WTC11 (cell line): ENCODE results near the gene CLASP1. TPM values are rescaled to one million over a fixed set of nuclear protein-coding genes. Genes with fewer than 3 reads are reported as not detected.

Experiments used
- ATAC-seq: fragments of 200-7000 bp; cut with Tn5 transposase; 2 replicates; pipeline ENCODE4 v1.10.0; 2021; ENCODE audit warnings: mild to moderate bottlenecking, moderate library complexity
- CTCF ChIA-PET: fragments of 300-600 bp; sonication (Branson Sonifier 250); formaldehyde crosslinking; loops from one replicate; lab custom pipeline; 2021; ENCODE audit warnings: antibody characterized with exemption; lab: Charles Lee
- POLR2A ChIA-PET: fragments of 350-600 bp; sonication (Branson Sonifier 250); formaldehyde crosslinking; loops from one replicate; lab custom pipeline; 2021; ENCODE audit warnings: antibody characterized with exemption; lab: Charles Lee
- DNase-seq: peaks from one replicate; pipeline ENCODE4 v3.0.0; 2021; ENCODE audit warnings: low spot score
- H3K27ac Mint-ChIP-seq: 2 replicates; pipeline ENCODE4 v1.8.0; 2021; ENCODE audit warnings: mixed read lengths
- H3K27me3 Mint-ChIP-seq: 2 replicates; pipeline ENCODE4 v1.8.0; 2021; ENCODE audit warnings: low read depth, mild to moderate bottlenecking, moderate library complexity, mixed read lengths
- H3K36me3 Mint-ChIP-seq: 2 replicates; pipeline ENCODE4 v1.8.0; 2021; ENCODE audit warnings: mixed read lengths
- H3K4me1 Mint-ChIP-seq: 2 replicates; pipeline ENCODE4 v1.8.0; 2022; ENCODE audit warnings: mixed read lengths
- H3K4me3 Mint-ChIP-seq: 2 replicates; pipeline ENCODE4 v1.8.0; 2021; ENCODE audit warnings: mild to moderate bottlenecking, moderate library complexity, mixed read lengths
- H3K9me3 Mint-ChIP-seq: 2 replicates; pipeline ENCODE4 v1.8.0; 2021; ENCODE audit warnings: mixed read lengths
- CBFB ChIP-seq: sonication (generic); formaldehyde crosslinking; IDR thresholded peaks from 2 replicates; pipeline ENCODE4 v1.8.1; 2022; ENCODE audit warnings: mild to moderate bottlenecking, low read depth, missing genetic modification reagents
- ELF4 ChIP-seq: sonication (generic); formaldehyde crosslinking; IDR thresholded peaks from 2 replicates; pipeline ENCODE4 v1.8.1; 2022; ENCODE audit warnings: low read depth, mild to moderate bottlenecking, moderate library complexity, missing genetic modification reagents
- EMX1 ChIP-seq: fragments of 250-450 bp; sonication (Bioruptor Pico); IDR thresholded peaks from 2 replicates; pipeline ENCODE4 v1.8.0; 2021; ENCODE audit warnings: mild to moderate bottlenecking
- ESRRA ChIP-seq: sonication (generic); formaldehyde crosslinking; IDR thresholded peaks from 2 replicates; pipeline ENCODE4 v1.8.1; 2022; ENCODE audit warnings: mild to moderate bottlenecking, missing genetic modification reagents, borderline replicate concordance
- HMGXB4 ChIP-seq: sonication (generic); formaldehyde crosslinking; IDR thresholded peaks from 2 replicates; pipeline ENCODE4 v1.8.1; 2023; ENCODE audit warnings: mild to moderate bottlenecking, moderate library complexity, missing genetic modification reagents
- JAZF1 ChIP-seq: fragments of 250-450 bp; sonication (Bioruptor Pico); IDR thresholded peaks from 2 replicates; pipeline ENCODE4 v1.9.0; 2021; ENCODE audit warnings: moderate library complexity, mild to moderate bottlenecking, inconsistent platforms
- NFE2L1 ChIP-seq: sonication (generic); formaldehyde crosslinking; IDR thresholded peaks from 2 replicates; pipeline ENCODE4 v1.8.1; 2023; ENCODE audit warnings: missing genetic modification reagents
- PRRX2 ChIP-seq: fragments of 250-450 bp; sonication (Bioruptor Pico); IDR thresholded peaks from 2 replicates; pipeline ENCODE4 v1.8.0; 2021; ENCODE audit warnings: mild to moderate bottlenecking
- SOX15 ChIP-seq: fragments of 250-450 bp; sonication (Bioruptor Pico); IDR thresholded peaks from 2 replicates; pipeline ENCODE4 v1.9.0; 2021; ENCODE audit warnings: mild to moderate bottlenecking
- ZBTB21 ChIP-seq: sonication (generic); formaldehyde crosslinking; IDR thresholded peaks from 2 replicates; pipeline ENCODE4 v1.8.1; 2023; ENCODE audit warnings: mild to moderate bottlenecking, missing genetic modification reagents, borderline replicate concordance
- ZMAT4 ChIP-seq: fragments of 250-450 bp; sonication (Bioruptor Pico); IDR thresholded peaks from 2 replicates; pipeline ENCODE4 v1.9.0; 2021; ENCODE audit warnings: mild to moderate bottlenecking
- ZNF121 ChIP-seq: sonication (generic); formaldehyde crosslinking; IDR thresholded peaks from 2 replicates; pipeline ENCODE4 v1.8.0; 2023; ENCODE audit warnings: missing genetic modification reagents
- ZNF263 ChIP-seq: sonication (generic); formaldehyde crosslinking; IDR thresholded peaks from 2 replicates; pipeline ENCODE4 v1.8.1; 2022; ENCODE audit warnings: low read depth, mild to moderate bottlenecking, moderate library complexity, missing genetic modification reagents
- ZNF281 ChIP-seq: sonication (generic); formaldehyde crosslinking; IDR thresholded peaks from 2 replicates; pipeline ENCODE4 v1.8.0; 2023; ENCODE audit warnings: mild to moderate bottlenecking, missing genetic modification reagents
- ZNF423 ChIP-seq: fragments of 250-450 bp; sonication (Bioruptor Pico); IDR thresholded peaks from 2 replicates; pipeline ENCODE4 v2.1.2; 2022; ENCODE audit warnings: mild to moderate bottlenecking, moderate library complexity
- ZNF425 ChIP-seq: fragments of 250-450 bp; sonication (Bioruptor Pico); conservative IDR thresholded peaks from 2 replicates; pipeline ENCODE4 v1.9.0; 2021; ENCODE audit warnings: mild to moderate bottlenecking
- ZNF671 ChIP-seq: fragments of 250-450 bp; sonication (Bioruptor Pico); IDR thresholded peaks from 2 replicates; pipeline ENCODE4 v1.8.0; 2021; ENCODE audit warnings: mild to moderate bottlenecking
- total RNA-seq: library from RNA; stranded (reverse); gene quantifications from 3 replicates; pipeline ENCODE4 v1.2.3, GENCODE V29; 2021
- TF ChIP-seq, protein P1 (sequence below): fragments of 250-450 bp; sonication (Bioruptor Pico); IDR thresholded peaks from 2 replicates; pipeline ENCODE4 v2.1.2; 2022; ENCODE audit warnings: mild to moderate bottlenecking, moderate library complexity
- TF ChIP-seq, protein P2 (sequence below): sonication (generic); formaldehyde crosslinking; IDR thresholded peaks from 2 replicates; pipeline ENCODE4 v1.8.1; 2023; ENCODE audit warnings: mild to moderate bottlenecking, missing genetic modification reagents, moderate library complexity
- TF ChIP-seq, protein P3 (sequence below): fragments of 250-450 bp; sonication (Bioruptor Pico); IDR thresholded peaks from 2 replicates; pipeline ENCODE4 v1.9.0; 2021; ENCODE audit warnings: mild to moderate bottlenecking
- TF ChIP-seq, protein P4 (sequence below): sonication (generic); formaldehyde crosslinking; IDR thresholded peaks from 2 replicates; pipeline ENCODE4 v1.8.0; 2022; ENCODE audit warnings: mild to moderate bottlenecking, missing genetic modification reagents

CLASP1 gene
- total RNA-seq, 1 experiment from 2014 or later, result 50.0 TPM

DNA sequence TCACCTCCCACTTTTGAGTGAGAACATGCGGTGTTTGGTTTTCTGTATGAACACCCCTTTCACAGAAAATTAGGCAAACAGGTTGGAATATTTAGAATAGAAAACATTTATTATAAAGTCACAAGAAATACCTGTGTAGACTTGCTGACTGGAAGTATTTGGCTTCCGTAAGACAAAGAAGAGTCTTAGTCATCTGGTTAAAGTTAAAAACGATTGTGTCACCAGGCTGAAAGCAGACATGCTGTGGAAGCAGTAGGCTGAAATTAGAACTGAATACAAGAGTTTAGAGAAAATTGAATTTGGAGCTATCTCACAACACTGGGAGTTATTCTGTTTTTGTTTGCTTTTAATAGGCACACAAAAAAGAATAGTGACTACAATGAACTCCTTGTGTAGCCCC, 16.2 kb upstream of the CLASP1 start:
- no peak for TF ChIP-seq PRRX2 (CRISPR knock-in tag)
- TF ChIP-seq SOX15 (CRISPR knock-in tag), result no peak
- TF ChIP-seq, protein P1, sequence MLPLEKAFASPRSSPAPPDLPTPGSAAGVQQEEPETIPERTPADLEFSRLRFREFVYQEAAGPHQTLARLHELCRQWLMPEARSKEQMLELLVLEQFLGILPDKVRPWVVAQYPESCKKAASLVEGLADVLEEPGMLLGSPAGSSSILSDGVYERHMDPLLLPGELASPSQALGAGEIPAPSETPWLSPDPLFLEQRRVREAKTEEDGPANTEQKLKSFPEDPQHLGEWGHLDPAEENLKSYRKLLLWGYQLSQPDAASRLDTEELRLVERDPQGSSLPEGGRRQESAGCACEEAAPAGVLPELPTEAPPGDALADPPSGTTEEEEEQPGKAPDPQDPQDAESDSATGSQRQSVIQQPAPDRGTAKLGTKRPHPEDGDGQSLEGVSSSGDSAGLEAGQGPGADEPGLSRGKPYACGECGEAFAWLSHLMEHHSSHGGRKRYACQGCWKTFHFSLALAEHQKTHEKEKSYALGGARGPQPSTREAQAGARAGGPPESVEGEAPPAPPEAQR (CRISPR knock-in tag), result no peak
- no peak for TF ChIP-seq ZBTB21 (CRISPR knock-in tag)
- TF ChIP-seq HMGXB4 (CRISPR knock-in tag), result no peak
- ChIA-PET POLR2A (interaction anchor here (1.2 kb wide), 1 partner anchor 16 kb away, joined by 3 read pairs; no protein-coding TSS in a partner anchor), CTCF (interaction anchor here (0.6 kb wide), 1 partner anchor 16 kb away, joined by 3 read pairs; no protein-coding TSS in a partner anchor)
- Mint-ChIP-seq H3K4me1 (peaks cover 24% of the 10 kb centered on the region), H3K27me3 (no peaks in the 10 kb centered on the region), H3K9me3 (peaks cover 21% of the 10 kb centered on the region), H3K27ac (no peak overlapping the region), H3K4me3 (no peak overlapping the region), H3K36me3 (peaks cover 26% of the 10 kb centered on the region)
- DNase-seq (no peak), ATAC-seq (no peak)

GRCh38 chr2:121664713-121665112, 15.5 kb upstream of the CLASP1 start:
- H3K9me3 Mint-ChIP-seq, result peaks cover 16% of the 10 kb centered on the region
- DNase-seq (no peak), ATAC-seq (no peak)
- H3K27ac Mint-ChIP-seq, result no peak overlapping the region
- peaks cover 20% of the 10 kb centered on the region for H3K4me1 Mint-ChIP-seq
- ChIA-PET POLR2A (interaction anchor here (1.2 kb wide), 1 partner anchor 15 kb away, joined by 3 read pairs; no protein-coding TSS in a partner anchor), CTCF (interaction anchor here (0.6 kb wide), 1 partner anchor 167 kb away, joined by 3 read pairs; no protein-coding TSS in a partner anchor)
- no peak overlapping the region for H3K4me3 Mint-ChIP-seq
- H3K36me3 Mint-ChIP-seq, result peaks cover 21% of the 10 kb centered on the region
- no peaks in the 10 kb centered on the region for H3K27me3 Mint-ChIP-seq
- TF ChIP-seq CBFB (CRISPR knock-in tag) (no peak), EMX1 (no peak), ZNF263 (CRISPR knock-in tag) (no peak), SOX15 (CRISPR knock-in tag) (no peak), ELF4 (CRISPR knock-in tag) (no peak), ESRRA (CRISPR knock-in tag) (no peak), NFE2L1 (CRISPR knock-in tag) (no peak), ZNF425 (CRISPR knock-in tag) (no peak), ZMAT4 (CRISPR knock-in tag) (no peak), ZNF121 (CRISPR knock-in tag) (no peak), ZNF423 (no peak), JAZF1 (CRISPR knock-in tag) (no peak), ZNF671 (CRISPR knock-in tag) (no peak), ZNF281 (CRISPR knock-in tag) (no peak)
- TF ChIP-seq, protein P2, sequence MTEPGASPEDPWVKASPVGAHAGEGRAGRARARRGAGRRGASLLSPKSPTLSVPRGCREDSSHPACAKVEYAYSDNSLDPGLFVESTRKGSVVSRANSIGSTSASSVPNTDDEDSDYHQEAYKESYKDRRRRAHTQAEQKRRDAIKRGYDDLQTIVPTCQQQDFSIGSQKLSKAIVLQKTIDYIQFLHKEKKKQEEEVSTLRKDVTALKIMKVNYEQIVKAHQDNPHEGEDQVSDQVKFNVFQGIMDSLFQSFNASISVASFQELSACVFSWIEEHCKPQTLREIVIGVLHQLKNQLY, result no peak
- TF ChIP-seq, protein P3, sequence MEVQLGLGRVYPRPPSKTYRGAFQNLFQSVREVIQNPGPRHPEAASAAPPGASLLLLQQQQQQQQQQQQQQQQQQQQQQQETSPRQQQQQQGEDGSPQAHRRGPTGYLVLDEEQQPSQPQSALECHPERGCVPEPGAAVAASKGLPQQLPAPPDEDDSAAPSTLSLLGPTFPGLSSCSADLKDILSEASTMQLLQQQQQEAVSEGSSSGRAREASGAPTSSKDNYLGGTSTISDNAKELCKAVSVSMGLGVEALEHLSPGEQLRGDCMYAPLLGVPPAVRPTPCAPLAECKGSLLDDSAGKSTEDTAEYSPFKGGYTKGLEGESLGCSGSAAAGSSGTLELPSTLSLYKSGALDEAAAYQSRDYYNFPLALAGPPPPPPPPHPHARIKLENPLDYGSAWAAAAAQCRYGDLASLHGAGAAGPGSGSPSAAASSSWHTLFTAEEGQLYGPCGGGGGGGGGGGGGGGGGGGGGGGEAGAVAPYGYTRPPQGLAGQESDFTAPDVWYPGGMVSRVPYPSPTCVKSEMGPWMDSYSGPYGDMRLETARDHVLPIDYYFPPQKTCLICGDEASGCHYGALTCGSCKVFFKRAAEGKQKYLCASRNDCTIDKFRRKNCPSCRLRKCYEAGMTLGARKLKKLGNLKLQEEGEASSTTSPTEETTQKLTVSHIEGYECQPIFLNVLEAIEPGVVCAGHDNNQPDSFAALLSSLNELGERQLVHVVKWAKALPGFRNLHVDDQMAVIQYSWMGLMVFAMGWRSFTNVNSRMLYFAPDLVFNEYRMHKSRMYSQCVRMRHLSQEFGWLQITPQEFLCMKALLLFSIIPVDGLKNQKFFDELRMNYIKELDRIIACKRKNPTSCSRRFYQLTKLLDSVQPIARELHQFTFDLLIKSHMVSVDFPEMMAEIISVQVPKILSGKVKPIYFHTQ, result no peak
- TF ChIP-seq, protein P4, sequence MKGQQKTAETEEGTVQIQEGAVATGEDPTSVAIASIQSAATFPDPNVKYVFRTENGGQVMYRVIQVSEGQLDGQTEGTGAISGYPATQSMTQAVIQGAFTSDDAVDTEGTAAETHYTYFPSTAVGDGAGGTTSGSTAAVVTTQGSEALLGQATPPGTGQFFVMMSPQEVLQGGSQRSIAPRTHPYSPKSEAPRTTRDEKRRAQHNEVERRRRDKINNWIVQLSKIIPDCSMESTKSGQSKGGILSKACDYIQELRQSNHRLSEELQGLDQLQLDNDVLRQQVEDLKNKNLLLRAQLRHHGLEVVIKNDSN, result no peak
